HepG2 (cell line): ENCODE data around the gene PRELID1. TPM values are rescaled to one million over a fixed set of nuclear protein-coding genes. Genes with fewer than 3 reads are reported as not detected.

Experiments
- AKNA ChIP-seq: sonication (generic); formaldehyde crosslinking; IDR thresholded peaks from 2 replicates; pipeline ENCODE4 v1.4.0; 2020; ENCODE audit warnings: missing genetic modification reagents, borderline replicate concordance
- CSRNP1 ChIP-seq: sonication (generic); formaldehyde crosslinking; IDR thresholded peaks from 2 replicates; pipeline ENCODE4 v1.8.1; 2023; ENCODE audit warnings: mild to moderate bottlenecking, missing genetic modification reagents
- EED ChIP-seq: sonication (generic); formaldehyde crosslinking; IDR thresholded peaks from 2 replicates; pipeline ENCODE4 v1.5.0; 2020; ENCODE audit warnings: mild to moderate bottlenecking, missing genetic modification reagents
- FOXO4 ChIP-seq: sonication (generic); formaldehyde crosslinking; conservative IDR thresholded peaks from 2 replicates; pipeline ENCODE4 v1.8.1; 2023; ENCODE audit warnings: missing genetic modification reagents
- GRHL1 ChIP-seq: sonication (generic); formaldehyde crosslinking; conservative IDR thresholded peaks from 2 replicates; pipeline ENCODE4 v1.8.0; 2022; ENCODE audit warnings: missing genetic modification reagents
- NR2F6 ChIP-seq, 2 experiments: IDR thresholded peaks; 2 replicates each; pipeline ENCODE4 v1.6.1; 2016; ENCODE audit warnings: antibody characterized with exemption in 1 of 2, mild to moderate bottlenecking in 1 of 2
- POLR2AphosphoS2 ChIP-seq: IDR thresholded peaks from 2 replicates; pipeline ENCODE4 v1.6.1; 2011; ENCODE audit warnings: low read depth, low read length, improper control_type of control experiment
- SALL1 ChIP-seq: sonication (generic); formaldehyde crosslinking; IDR thresholded peaks from 2 replicates; pipeline ENCODE4 v1.8.0; 2022; ENCODE audit warnings: mild to moderate bottlenecking, missing genetic modification reagents
- TEAD3 ChIP-seq: optimal IDR thresholded peaks from 2 replicates; pipeline ENCODE3; 2016; ENCODE audit warnings: borderline replicate concordance
- YEATS4 ChIP-seq: sonication (generic); formaldehyde crosslinking; IDR thresholded peaks from 2 replicates; pipeline ENCODE4 v1.4.0; 2020; ENCODE audit warnings: missing genetic modification reagents, borderline replicate concordance
- ZFP62 ChIP-seq: sonication (generic); formaldehyde crosslinking; IDR thresholded peaks from 2 replicates; pipeline ENCODE4 v1.4.0; 2020; ENCODE audit warnings: missing genetic modification reagents
- ZNF225 ChIP-seq: sonication (generic); formaldehyde crosslinking; IDR thresholded peaks from 2 replicates; pipeline ENCODE4 v1.4.0; 2020; ENCODE audit warnings: mild to moderate bottlenecking, missing genetic modification reagents
- ZNF468 ChIP-seq: sonication (generic); formaldehyde crosslinking; IDR thresholded peaks from 2 replicates; pipeline ENCODE4 v1.8.0; 2022; ENCODE audit warnings: mild to moderate bottlenecking, moderate library complexity, missing genetic modification reagents
- ZNF513 ChIP-seq: sonication (generic); formaldehyde crosslinking; conservative IDR thresholded peaks from 2 replicates; pipeline ENCODE4 v1.5.0; 2020; ENCODE audit warnings: missing genetic modification reagents
- ZNF543 ChIP-seq: sonication (generic); formaldehyde crosslinking; IDR thresholded peaks from 2 replicates; pipeline ENCODE4 v1.4.0; 2020; ENCODE audit warnings: mild to moderate bottlenecking, missing genetic modification reagents
- ZNF768 ChIP-seq: sonication (generic); formaldehyde crosslinking; IDR thresholded peaks from 2 replicates; pipeline ENCODE4 v1.4.0; 2020; ENCODE audit warnings: missing genetic modification reagents
- ZNF792 ChIP-seq: IDR thresholded peaks from 2 replicates; pipeline ENCODE4 v1.6.1; 2016
- polyA plus RNA-seq, 8 experiments: library from polyadenylated mRNA; depleted of rRNA in 3 of 8; stranded (reverse) in 7 of 8; unstranded in 1 of 8; fragments of >200 nt; fragmentation: Illumina TruSeq in 4 of 8; extraction: Trizol in 4 of 8; gene quantifications; 2 replicates each; pipeline versions ENCODE4 v1.2.1 to v1.2.3, GENCODE V29; 2011 to 2016; ENCODE audit warnings: low read depth in 4 of 8, missing spikeins in 1 of 8, mixed read lengths in 1 of 8; ENCODE audit not compliant: insufficient read depth in 1 of 8
- total RNA-seq, 5 experiments: library from RNA; depleted of rRNA; stranded (reverse); fragments of >200 nt; fragmentation: Illumina TruSeq; extraction: Trizol; gene quantifications; 2 replicates each; pipeline ENCODE4 v1.2.3, GENCODE V29; 2016; ENCODE audit warnings: low read depth in 1 of 5

The PRELID1 gene
- total and polyA plus RNA-seq, 2 of the 13 experiments (the other 11 are each of a cell fraction or from before 2014, with no cell fraction given) = 250 to 271 TPM

- TF ChIP-seq GRHL1 (CRISPR knock-in tag) (no peak), NR2F6 (IDR thresholded peaks at IDR 0.05) (no peak), NR2F6 (CRISPR knock-in tag; IDR thresholded peaks at IDR 0.05) (peak; percentile 28; the same call in 1 of the 2 replicates), YEATS4 (CRISPR knock-in tag) (peak; percentile 79; the same call in 1 of the 2 replicates), ZNF468 (CRISPR knock-in tag) (no peak), ZNF543 (no peak), FOXO4 (no peak), ZNF513 (CRISPR knock-in tag) (no peak), CSRNP1 (CRISPR knock-in tag) (no peak; the same call in 1 of the 2 replicates), ZNF768 (CRISPR knock-in tag) (peak; percentile 39; the same call in 1 of the 2 replicates), ZNF225 (no peak), AKNA (CRISPR knock-in tag) (no peak), ZNF792 (CRISPR knock-in tag) (0 out of 2 replicates have a peak, but pooled peaks have one; percentile 23), TEAD3 (CRISPR knock-in tag) (peak; percentile 75), ZFP62 (no peak), EED (CRISPR knock-in tag) (no peak; the same call in 1 of the 2 replicates), POLR2AphosphoS2 (no peak), SALL1 (CRISPR knock-in tag) (peak; percentile 44; the same call in 1 of the 2 replicates)
Measured at GRCh38 chr5:177351392-177352329, 48.1 kb downstream of the PRELID1 start, which contains the start of gene LMAN2 (continued).
